Kidney (tissue), 14 donors: Measurements from ENCODE around the gene NECAB3. TPM values are rescaled to one million over a fixed set of nuclear protein-coding genes. Genes with fewer than 3 reads are reported as not detected.

Source experiments
- DNase-seq, 5 donors: peaks; one replicate each; pipeline ENCODE4 v3.0.0-alpha.2; 2013 to 2020
- FAIRE-seq: peaks from 2 replicates; lab custom pipeline; 2012; peaks lifted over from hg19 to GRCh38; lab: Jason Lieb, UNC
- H3K27ac ChIP-seq, 2 donors: one replicate each; pipeline ENCODE4 v1.7.0; 2013; ENCODE audit warnings: low read depth in 2 of 2, low read length in 2 of 2, inconsistent platforms in 1 of 2
- H3K27me3 ChIP-seq: one replicate; pipeline ENCODE4 v1.7.1; 2013; ENCODE audit warnings: low read length, inconsistent platforms; ENCODE audit not compliant: control insufficient read depth, insufficient read depth
- H3K36me3 ChIP-seq, 3 donors: one replicate each; pipeline versions ENCODE4 v1.7.0 to v1.7.1; 2013; ENCODE audit warnings: low read length in 3 of 3, control low read depth in 1 of 3, inconsistent platforms in 1 of 3; ENCODE audit not compliant: insufficient read depth in 3 of 3, control insufficient read depth in 2 of 3
- H3K4me1 ChIP-seq, 3 donors: one replicate each; pipeline versions ENCODE4 v1.7.0 to v1.7.1; 2013; ENCODE audit warnings: low read length in 3 of 3, inconsistent platforms in 1 of 3, low read depth in 1 of 3; ENCODE audit not compliant: control insufficient read depth in 2 of 3, insufficient read depth in 2 of 3
- H3K4me3 ChIP-seq, 3 donors: one replicate each; pipeline versions ENCODE4 v1.7.0 to v1.8.1; 2013; ENCODE audit warnings: low read length in 3 of 3, control low read depth in 1 of 3, inconsistent platforms in 1 of 3
- H3K9ac ChIP-seq, 3 donors: one replicate each; pipeline versions ENCODE4 v1.7.0 to v1.7.1; 2013; ENCODE audit warnings: low read length in 3 of 3, control low read depth in 1 of 3, inconsistent platforms in 1 of 3
- H3K9me3 ChIP-seq, 3 donors: one replicate each; pipeline versions ENCODE4 v1.7.0 to v1.7.1; 2013; ENCODE audit warnings: low read length in 3 of 3, control low read depth in 1 of 3, inconsistent platforms in 1 of 3; ENCODE audit not compliant: control insufficient read depth in 2 of 3, insufficient read depth in 1 of 3
- intact Hi-C: fragments of 100-400 bp; cut with DNase I; formaldehyde crosslinking; loops from one replicate; pipeline ENCODE4 v1.11.1; 2022
- polyA plus RNA-seq: library from polyadenylated mRNA; stranded (reverse); fragments of 350-450 nt; fragmentation: Illumina TruSeq; extraction: RNeasy Lipid Tissue Mini Kit (QIAGEN cat#74804); gene quantifications from one replicate; pipeline ENCODE4 v1.2.3, GENCODE V29; 2014; ENCODE audit warnings: low read depth, low replicate concordance; ENCODE audit not compliant: insufficient read depth
- total RNA-seq: library from RNA; stranded (reverse); fragmentation: NEBNext Ultra II Directional; extraction: Animal tissue kit (Norgen Biotek cat#: 25700); gene quantifications from one replicate; pipeline ENCODE4 v1.2.1, GENCODE V29; 2021
- TF ChIP-seq, protein P1 (sequence below): IDR thresholded peaks from 3 replicates; pipeline ENCODE4 v1.5.1; 2012; ENCODE audit warnings: mild to moderate bottlenecking, moderate library complexity, borderline replicate concordance; ENCODE audit not compliant: insufficient read depth; ENCODE audit errors: extremely low read depth
- donor health status: control.
- donor health status: control.
- donor health status: control.
- donor health status: control.
- donor health status: control.
- donor health status: DM: yes; HTN: yes; CAD: no.
- donor health status: Normal renal cell carcinoma (clear cell type).

Gene NECAB3
- total and polyA plus RNA-seq, 2 donors from 2014 or later: 19.7 to 35.6 TPM

DNA sequence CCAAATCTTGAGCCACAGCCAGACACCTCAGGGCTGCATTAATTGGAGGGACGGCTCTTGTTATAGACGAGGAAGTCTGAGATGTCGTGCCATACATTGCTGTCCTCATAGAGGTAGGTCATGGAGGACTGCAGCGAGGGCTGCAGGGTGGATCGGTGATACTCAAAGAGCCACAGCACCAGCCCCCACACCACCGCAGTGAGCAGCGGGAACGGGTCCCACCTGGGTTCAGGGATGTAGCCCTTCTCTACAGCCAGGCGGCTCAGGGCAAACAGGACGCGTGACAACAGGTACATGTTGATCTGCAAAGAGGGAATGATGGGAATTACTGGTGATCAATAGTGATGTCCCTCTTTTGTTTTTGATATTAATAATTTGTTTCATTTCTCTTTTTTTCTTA, 33.4 kb upstream of the NECAB3 start:
- H3K9me3 ChIP-seq: no peaks in the 10 kb centered on the region
- TF ChIP-seq, protein P1, sequence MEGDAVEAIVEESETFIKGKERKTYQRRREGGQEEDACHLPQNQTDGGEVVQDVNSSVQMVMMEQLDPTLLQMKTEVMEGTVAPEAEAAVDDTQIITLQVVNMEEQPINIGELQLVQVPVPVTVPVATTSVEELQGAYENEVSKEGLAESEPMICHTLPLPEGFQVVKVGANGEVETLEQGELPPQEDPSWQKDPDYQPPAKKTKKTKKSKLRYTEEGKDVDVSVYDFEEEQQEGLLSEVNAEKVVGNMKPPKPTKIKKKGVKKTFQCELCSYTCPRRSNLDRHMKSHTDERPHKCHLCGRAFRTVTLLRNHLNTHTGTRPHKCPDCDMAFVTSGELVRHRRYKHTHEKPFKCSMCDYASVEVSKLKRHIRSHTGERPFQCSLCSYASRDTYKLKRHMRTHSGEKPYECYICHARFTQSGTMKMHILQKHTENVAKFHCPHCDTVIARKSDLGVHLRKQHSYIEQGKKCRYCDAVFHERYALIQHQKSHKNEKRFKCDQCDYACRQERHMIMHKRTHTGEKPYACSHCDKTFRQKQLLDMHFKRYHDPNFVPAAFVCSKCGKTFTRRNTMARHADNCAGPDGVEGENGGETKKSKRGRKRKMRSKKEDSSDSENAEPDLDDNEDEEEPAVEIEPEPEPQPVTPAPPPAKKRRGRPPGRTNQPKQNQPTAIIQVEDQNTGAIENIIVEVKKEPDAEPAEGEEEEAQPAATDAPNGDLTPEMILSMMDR: no peak
- peaks cover 0 to 18% (median 4%) of the 10 kb centered on the region in 3 donors for H3K36me3 ChIP-seq
- intact Hi-C loops: no loop called here
- DNase-seq (no peak), FAIRE-seq (no peak)
- no peaks in the 10 kb centered on the region for H3K27me3 ChIP-seq
- H3K9ac ChIP-seq: no peak overlapping the region
- no peaks in the 10 kb centered on the region for H3K4me1 ChIP-seq
- no peak overlapping the region for H3K4me3 ChIP-seq
- no peak overlapping the region for H3K27ac ChIP-seq

DNA sequence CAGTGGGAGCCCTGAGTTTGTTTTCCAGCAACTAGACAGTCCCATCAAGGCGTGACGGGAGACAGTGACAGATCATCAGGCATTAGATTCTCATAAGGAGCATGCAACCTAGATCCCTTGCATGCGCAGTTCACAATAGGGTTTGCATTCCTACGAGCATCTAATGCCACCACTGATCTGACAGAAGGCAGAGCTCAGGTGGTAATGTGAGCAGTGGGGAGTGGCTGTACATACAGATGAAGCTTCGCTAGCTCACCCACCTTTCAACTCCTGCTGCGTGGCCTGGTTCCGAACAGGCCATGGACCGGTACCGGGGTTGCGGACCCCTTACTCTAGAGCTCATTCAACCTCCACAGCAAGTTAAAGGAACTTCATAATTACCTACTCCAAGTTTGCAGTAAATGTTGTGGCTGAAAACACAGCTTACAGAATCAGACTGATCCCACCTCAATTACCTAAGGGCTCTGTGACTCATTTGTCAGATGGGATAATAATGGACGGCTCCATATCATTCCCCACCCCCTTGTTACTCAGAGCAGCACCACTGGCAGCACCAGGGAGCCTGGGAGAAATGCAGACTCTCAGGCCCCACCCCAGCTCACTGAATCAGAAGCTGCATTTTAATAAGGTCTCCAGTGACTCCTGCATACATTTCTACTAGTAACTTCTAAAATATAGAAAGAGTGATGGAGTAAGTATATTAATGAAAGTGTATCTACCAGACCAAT, 30.1 kb upstream of the NECAB3 start:
- DNase-seq (no peak), FAIRE-seq (no peak)
- no peaks in the 10 kb centered on the region for H3K4me1 ChIP-seq
- intact Hi-C loops: no loop called here
- TF ChIP-seq, protein P1: no peak
- no peak overlapping the region for H3K27ac ChIP-seq
- no peaks in the 10 kb centered on the region for H3K9me3 ChIP-seq
- H3K27me3 ChIP-seq: no peaks in the 10 kb centered on the region
- H3K36me3 ChIP-seq: peaks cover 0 to 7% (median 0%) of the 10 kb centered on the region in 3 donors
- H3K9ac ChIP-seq: no peak overlapping the region
- H3K4me3 ChIP-seq: no peak overlapping the region

DNA sequence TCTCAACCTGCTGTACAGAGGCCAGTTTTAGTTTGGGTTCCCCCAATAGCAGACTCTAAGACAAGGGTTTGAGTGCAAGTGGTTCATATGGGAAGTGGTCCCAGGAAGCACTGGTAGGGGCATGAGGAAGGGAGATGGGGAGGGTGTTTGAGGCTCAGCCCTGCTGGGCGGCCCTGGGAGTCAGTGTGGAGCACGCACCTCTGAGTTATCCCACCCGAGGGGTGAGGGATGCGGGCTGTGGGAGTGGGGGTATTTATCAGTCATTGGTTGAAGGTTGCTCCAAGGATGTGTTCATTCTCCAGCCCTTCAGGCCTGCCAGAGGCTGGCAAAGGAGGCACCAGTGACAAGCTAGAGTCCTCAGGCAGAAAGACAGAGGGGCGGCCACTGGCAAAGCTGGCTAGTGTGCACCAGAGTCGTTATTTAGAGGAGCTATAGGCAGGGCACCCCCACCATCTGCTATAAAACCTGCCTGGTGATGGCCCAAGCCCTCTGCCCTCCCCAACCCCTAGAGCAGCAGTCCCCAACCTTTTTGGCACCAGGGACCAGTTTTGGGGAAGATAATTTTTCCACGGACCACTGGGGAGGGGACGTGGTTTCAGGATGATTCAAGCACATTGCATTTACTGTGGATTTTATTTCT, 29.4 kb upstream of the NECAB3 start:
- no peak overlapping the region for H3K9ac ChIP-seq
- H3K4me3 ChIP-seq: no peak overlapping the region
- DNase-seq: no peak
- H3K4me1 ChIP-seq: no peaks in the 10 kb centered on the region
- FAIRE-seq: no peak
- TF ChIP-seq, protein P1: no peak
- peaks cover 0 to 7% (median 0%) of the 10 kb centered on the region in 3 donors for H3K36me3 ChIP-seq
- no peaks in the 10 kb centered on the region for H3K27me3 ChIP-seq
- H3K27ac ChIP-seq: no peak overlapping the region
- H3K9me3 ChIP-seq: no peaks in the 10 kb centered on the region
- intact Hi-C loops: no loop called here
